Bronchial epithelial cell (primary cell): Measurements from ENCODE around the gene KMT5C. TPM values are rescaled to one million over a fixed set of nuclear protein-coding genes. Genes with fewer than 3 reads are reported as not detected.

Source experiments
- DNase-seq: peaks from one replicate; pipeline ENCODE4 v3.0.0-alpha.2; 2010; ENCODE audit warnings: low read depth
- FAIRE-seq: peaks from 2 replicates; lab custom pipeline; 2011; peaks lifted over from hg19 to GRCh38; lab: Jason Lieb, UNC
- H3K27me3 ChIP-seq: 2 replicates; pipeline ENCODE4 v1.5.1; 2011; ENCODE audit warnings: low read length; ENCODE audit not compliant: control insufficient read depth, insufficient read depth
- H3K36me3 ChIP-seq: 2 replicates; pipeline ENCODE4 v1.5.1; 2011; ENCODE audit warnings: low read length; ENCODE audit not compliant: control insufficient read depth, insufficient read depth
- H3K4me3 ChIP-seq: 2 replicates; pipeline ENCODE4 v1.5.1; 2011; ENCODE audit warnings: mild to moderate bottlenecking, low read depth, low read length, control low read depth
- CTCF ChIP-seq: IDR thresholded peaks from 2 replicates; pipeline ENCODE4 v1.5.1; 2011; ENCODE audit warnings: mild to moderate bottlenecking, moderate library complexity, low read length, control low read depth, inconsistent platforms; ENCODE audit not compliant: insufficient read depth, severe bottlenecking
- total RNA-seq: library from RNA; depleted of rRNA; stranded (reverse); fragments of >200 nt; gene quantifications from 2 replicates; pipeline ENCODE4 v1.2.1, GENCODE V29; 2014

The KMT5C gene
- total RNA-seq, 1 donor from 2014 or later, result 5.3 TPM

GRCh38 chr19:55373993-55374757, 34.5 kb downstream of the KMT5C start:
- DNase-seq (no peak), FAIRE-seq (no peak)
- Histone ChIP-seq H3K4me3 (no peak overlapping the region), H3K36me3 (no peaks in the 10 kb centered on the region), H3K27me3 (peaks cover 5% of the 10 kb centered on the region)
- no peak for TF ChIP-seq CTCF

- FAIRE-seq, result no peak
- no peak within 1 kb of the TSS for H3K4me3 ChIP-seq
- peaks cover 5% of the 10 kb centered on the region for H3K27me3 ChIP-seq
- no peaks in the 10 kb centered on the region for H3K36me3 ChIP-seq
- TF ChIP-seq CTCF, result no peak
- DNase-seq, result no peak
These were observed 36.7 kb downstream of the KMT5C start, which contains the start of gene TMEM190 for GRCh38 chr19:55376241-55376933. TSS of gene TMEM190 (plus strand) at chr19:55376826. CDS start at chr19:55376854, 28 bp downstream.

GRCh38 chr19:55377356-55378131, 37.9 kb downstream of the KMT5C start:
- no peaks in the 10 kb centered on the region for H3K36me3 ChIP-seq
- TF ChIP-seq CTCF, result no peak
- no peak overlapping the region for H3K4me3 ChIP-seq
- H3K27me3 ChIP-seq, result peaks cover 3% of the 10 kb centered on the region
- FAIRE-seq (no peak), DNase-seq (no peak)

- H3K36me3 ChIP-seq, result no peaks in the 10 kb centered on the region
- no peak for FAIRE-seq
- DNase-seq, result no peak
- no peak for TF ChIP-seq CTCF
- no peak overlapping the region for H3K4me3 ChIP-seq
- peaks cover 3% of the 10 kb centered on the region for H3K27me3 ChIP-seq
These were observed 39.5 kb downstream of the KMT5C start for GRCh38 chr19:55379174-55379573.

- H3K4me3 ChIP-seq, result no peak overlapping the region
- DNase-seq (no peak), FAIRE-seq (no peak)
- no peaks in the 10 kb centered on the region for H3K27me3 ChIP-seq
- peaks cover 6% of the 10 kb centered on the region for H3K36me3 ChIP-seq
- TF ChIP-seq CTCF, result no peak
These were observed 42.3 kb downstream of the KMT5C start for GRCh38 chr19:55382013-55382412.
